Activated CD4-positive, alpha-beta T cell treated with anti-CD3 and anti-CD28 coated beads, Interleukin-2, amount 10 ng/mL, durations not matched to agents 24 days and 14 days (primary cell): ENCODE measurements around the gene PTPN3. TPM values are rescaled to one million over a fixed set of nuclear protein-coding genes. Genes with fewer than 3 reads are reported as not detected.
A peak's percentile ranks its signal among the peaks of the same experiment; 100 is the strongest.

Source experiments
- DNase-seq: peaks from one replicate; pipeline ENCODE4 v3.0.0; 2022
- H3K27ac Mint-ChIP-seq: one replicate; pipeline ENCODE4 v1.8.0; 2022; ENCODE audit warnings: mild to moderate bottlenecking, mixed read lengths
- H3K27me3 Mint-ChIP-seq: one replicate; pipeline ENCODE4 v1.8.0; 2022; ENCODE audit warnings: mixed read lengths
- H3K36me3 Mint-ChIP-seq: one replicate; pipeline ENCODE4 v1.8.0; 2022; ENCODE audit warnings: low read depth, mild to moderate bottlenecking, mixed read lengths
- H3K4me1 Mint-ChIP-seq: one replicate; pipeline ENCODE4 v1.8.0; 2021; ENCODE audit warnings: mixed read lengths
- H3K4me3 Mint-ChIP-seq: one replicate; pipeline ENCODE4 v1.8.0; 2022; ENCODE audit warnings: mild to moderate bottlenecking, moderate library complexity, mixed read lengths
- H3K9me3 Mint-ChIP-seq: one replicate; pipeline ENCODE4 v1.8.0; 2021; ENCODE audit warnings: mixed read lengths
- intact Hi-C: fragments of 100-400 bp; cut with micrococcal nuclease; formaldehyde crosslinking; loops from one replicate; pipeline ENCODE4 v1.15.1; 2023
- total RNA-seq: library from RNA; stranded (reverse); gene quantifications from 2 replicates; pipeline ENCODE4 v1.2.3, GENCODE V29; 2022

The PTPN3 gene
- total RNA-seq, 1 donor from 2014 or later = 3.6 TPM

DNA sequence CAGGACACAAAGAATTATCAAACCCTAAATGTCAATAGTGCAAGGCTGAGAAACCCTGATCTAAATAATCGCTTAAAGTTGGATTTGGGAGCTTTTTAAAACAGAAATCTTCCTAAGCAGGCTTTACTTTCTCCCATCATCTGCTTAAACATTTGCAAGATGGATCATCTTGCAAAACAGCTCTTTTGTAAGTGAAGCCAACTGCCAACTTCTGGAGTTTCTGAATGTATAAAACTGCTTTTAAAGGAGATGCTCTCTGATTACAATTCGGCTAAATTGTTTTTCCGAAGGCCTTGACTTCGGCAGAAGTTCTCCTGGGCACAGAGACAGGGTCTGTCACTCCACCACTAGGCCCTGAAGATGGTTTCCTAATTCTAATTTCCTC lies 1.3 kb downstream of the PTPN3 start:
- intact Hi-C loops = no loop called here
- H3K27me3 Mint-ChIP-seq = peaks cover 67% of the 10 kb centered on the region
- H3K9me3 Mint-ChIP-seq = peaks cover 4% of the 10 kb centered on the region
- H3K27ac Mint-ChIP-seq = no peak overlapping the region
- no peak overlapping the region for H3K4me3 Mint-ChIP-seq
- no peaks in the 10 kb centered on the region for H3K36me3 Mint-ChIP-seq
- peaks cover 10% of the 10 kb centered on the region for H3K4me1 Mint-ChIP-seq
- DNase-seq = no peak

DNA sequence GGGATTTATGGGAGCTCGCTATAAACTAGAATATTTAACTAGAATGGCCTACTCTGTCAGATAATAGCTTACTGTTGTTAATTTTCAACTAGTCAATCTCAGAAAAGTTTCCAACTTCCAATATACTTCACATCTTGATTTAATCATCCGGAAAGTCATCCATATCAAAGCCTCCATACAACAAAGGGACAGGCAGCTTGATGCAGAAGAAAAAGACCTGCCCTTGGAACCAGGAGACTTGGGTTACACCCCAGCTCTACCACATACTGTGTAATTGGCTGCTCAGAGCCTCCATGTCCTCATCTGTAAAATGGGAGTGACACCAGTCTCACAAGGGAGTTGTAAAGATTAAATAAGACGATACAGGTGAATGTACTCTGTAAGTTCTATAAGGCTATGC lies 1.9 kb downstream of the PTPN3 start:
- intact Hi-C loops = no loop called here
- Mint-ChIP-seq H3K4me3 (no peak overlapping the region), H3K27me3 (peaks cover 64% of the 10 kb centered on the region), H3K9me3 (peaks cover 4% of the 10 kb centered on the region), H3K27ac (no peak overlapping the region), H3K36me3 (no peaks in the 10 kb centered on the region), H3K4me1 (peaks cover 10% of the 10 kb centered on the region)
- DNase-seq = no peak

DNA sequence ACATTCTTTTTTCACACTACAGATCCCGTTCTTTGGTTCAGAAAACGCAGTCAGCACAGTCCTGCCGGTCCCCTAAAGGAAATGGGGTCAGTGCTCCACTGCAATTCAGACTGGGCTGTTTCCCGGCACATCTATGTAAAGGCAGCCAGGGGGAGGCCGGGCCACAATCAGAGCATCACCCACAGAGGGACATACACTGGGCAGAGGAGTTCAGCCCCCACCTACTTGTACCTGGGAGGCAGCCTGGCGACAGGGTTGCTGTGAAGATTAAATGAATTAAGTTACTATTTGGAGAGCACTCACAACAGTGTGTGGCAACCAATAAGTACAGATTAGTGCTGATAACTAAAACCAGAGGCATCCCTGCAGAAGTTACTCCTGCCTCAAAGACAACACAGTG lies 4.5 kb downstream of the PTPN3 start:
- H3K27me3 Mint-ChIP-seq = peaks cover 44% of the 10 kb centered on the region
- DNase-seq = no peak
- H3K4me3 Mint-ChIP-seq = no peak overlapping the region
- peaks cover 8% of the 10 kb centered on the region for H3K4me1 Mint-ChIP-seq
- H3K36me3 Mint-ChIP-seq = no peaks in the 10 kb centered on the region
- H3K27ac Mint-ChIP-seq = no peak overlapping the region
- peaks cover 2% of the 10 kb centered on the region for H3K9me3 Mint-ChIP-seq
- intact Hi-C loops = no loop called here

DNA sequence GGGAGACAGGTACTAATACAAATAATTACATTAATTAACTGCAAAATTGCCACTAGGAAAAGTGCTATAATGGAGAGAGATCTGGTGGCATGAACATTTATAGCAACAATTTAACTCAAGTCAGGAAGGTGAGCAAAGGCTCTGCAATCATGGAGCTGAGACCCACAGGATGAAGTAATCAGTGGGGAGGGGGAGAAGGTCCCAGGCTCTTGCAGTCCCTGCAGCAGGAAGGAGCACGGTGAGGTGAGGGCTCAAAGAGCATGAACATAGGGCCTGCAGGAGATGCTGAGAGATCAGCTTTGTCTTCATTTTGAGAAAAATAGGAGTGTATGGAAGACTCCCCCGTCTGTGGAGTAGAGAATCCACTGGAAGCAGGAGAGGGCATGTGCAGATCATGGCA lies 6.5 kb downstream of the PTPN3 start:
- intact Hi-C loops = no loop called here
- H3K27ac Mint-ChIP-seq = no peak overlapping the region
- no peaks in the 10 kb centered on the region for H3K36me3 Mint-ChIP-seq
- peaks cover 9% of the 10 kb centered on the region for H3K4me1 Mint-ChIP-seq
- no peak overlapping the region for H3K4me3 Mint-ChIP-seq
- H3K27me3 Mint-ChIP-seq = peaks cover 35% of the 10 kb centered on the region
- no peaks in the 10 kb centered on the region for H3K9me3 Mint-ChIP-seq
- no peak for DNase-seq

DNA sequence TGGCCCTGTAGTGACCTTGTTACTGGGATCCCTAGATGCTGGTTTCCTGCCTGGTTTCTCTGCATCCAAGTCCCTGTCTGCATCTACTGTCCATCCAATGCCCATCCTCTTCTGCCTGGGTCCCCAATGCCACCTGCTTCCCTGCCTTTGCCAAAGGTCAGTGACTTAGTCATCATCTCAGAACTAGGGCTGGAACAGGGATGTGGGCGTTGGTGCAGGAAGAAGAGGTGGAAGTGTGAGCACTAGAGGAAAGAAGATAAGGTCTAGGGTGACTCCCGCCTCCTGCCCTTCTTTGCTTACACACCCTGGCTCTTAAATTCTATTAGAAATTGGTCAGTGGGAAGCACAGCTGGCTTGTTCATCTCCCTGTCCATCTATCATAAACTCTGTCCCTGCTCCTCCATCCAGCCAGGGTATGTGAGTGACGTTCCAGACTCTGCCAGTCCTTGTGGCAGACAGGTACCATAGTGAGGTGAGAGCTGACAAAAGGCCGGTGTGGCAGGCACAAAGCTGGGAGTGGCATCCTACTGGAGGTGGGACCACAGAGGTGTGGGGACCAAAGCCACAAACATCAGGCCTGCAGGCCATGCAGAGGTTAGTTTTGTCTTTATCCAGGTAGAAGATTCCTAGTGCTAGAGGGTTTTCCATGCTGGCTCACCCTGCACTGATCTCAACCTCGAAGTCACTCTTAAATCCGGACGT lies 9.2 kb downstream of the PTPN3 start:
- Mint-ChIP-seq H3K27ac (no peak overlapping the region), H3K4me3 (no peak overlapping the region)
- intact Hi-C loops = no loop called here

DNA sequence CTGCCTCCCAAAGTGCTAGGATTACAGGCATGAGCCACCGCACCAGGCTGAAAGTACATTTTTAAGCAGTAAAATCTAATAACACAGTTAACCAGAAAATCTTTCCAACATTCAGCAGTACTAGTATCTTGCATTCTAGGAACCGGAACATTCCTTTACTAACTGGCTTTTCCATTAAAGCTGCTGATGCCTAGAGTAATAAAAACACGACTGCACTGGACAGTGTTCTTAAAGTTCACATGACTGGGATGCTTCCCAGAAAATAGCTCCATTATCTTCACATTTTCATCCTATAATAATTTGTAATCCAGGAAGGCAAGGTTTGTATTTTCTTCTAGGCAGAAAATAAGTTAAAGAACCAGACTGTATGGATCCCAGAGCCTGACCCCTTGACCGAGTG lies 9.8 kb downstream of the PTPN3 start:
- intact Hi-C loops = no loop called here
- H3K9me3 Mint-ChIP-seq = no peaks in the 10 kb centered on the region
- H3K4me3 Mint-ChIP-seq = no peak overlapping the region
- H3K27ac Mint-ChIP-seq = no peak overlapping the region
- H3K36me3 Mint-ChIP-seq = no peaks in the 10 kb centered on the region
- DNase-seq = no peak
- peaks cover 9% of the 10 kb centered on the region for H3K4me1 Mint-ChIP-seq
- H3K27me3 Mint-ChIP-seq = peaks cover 20% of the 10 kb centered on the region

More for the DNA sequence above, 9.2 kb downstream of the PTPN3 start:
- peaks cover 9% of the 10 kb centered on the region for H3K4me1 Mint-ChIP-seq
- no peaks in the 10 kb centered on the region for H3K9me3 Mint-ChIP-seq
- no peak for DNase-seq
- H3K36me3 Mint-ChIP-seq = no peaks in the 10 kb centered on the region
- H3K27me3 Mint-ChIP-seq = peaks cover 21% of the 10 kb centered on the region

DNA sequence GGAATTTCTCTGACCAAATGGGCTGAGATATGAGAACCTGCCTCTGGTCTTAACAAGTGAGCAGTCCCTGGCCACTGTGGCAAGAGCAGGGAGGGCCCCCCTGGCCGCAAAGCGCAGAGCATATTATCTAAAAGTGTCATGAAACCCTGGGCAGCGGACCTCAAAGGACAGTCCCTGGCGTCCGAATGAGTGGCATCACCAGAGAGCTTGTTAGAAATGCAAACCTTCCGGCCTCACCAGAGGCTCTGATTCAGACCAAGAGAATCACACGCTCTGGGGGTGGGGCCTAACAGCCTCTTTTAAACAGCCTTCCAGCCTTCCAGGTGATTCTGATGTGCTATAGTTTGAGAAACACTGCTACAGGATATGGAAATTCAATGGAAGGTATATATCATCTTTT lies 10.9 kb downstream of the PTPN3 start:
- no peaks in the 10 kb centered on the region for H3K9me3 Mint-ChIP-seq
- H3K4me1 Mint-ChIP-seq = peaks cover 16% of the 10 kb centered on the region
- no peak overlapping the region for H3K27ac Mint-ChIP-seq
- intact Hi-C loops = no loop called here
- H3K4me3 Mint-ChIP-seq = no peak overlapping the region
- peaks cover 16% of the 10 kb centered on the region for H3K27me3 Mint-ChIP-seq
- no peaks in the 10 kb centered on the region for H3K36me3 Mint-ChIP-seq
- DNase-seq = no peak

DNA sequence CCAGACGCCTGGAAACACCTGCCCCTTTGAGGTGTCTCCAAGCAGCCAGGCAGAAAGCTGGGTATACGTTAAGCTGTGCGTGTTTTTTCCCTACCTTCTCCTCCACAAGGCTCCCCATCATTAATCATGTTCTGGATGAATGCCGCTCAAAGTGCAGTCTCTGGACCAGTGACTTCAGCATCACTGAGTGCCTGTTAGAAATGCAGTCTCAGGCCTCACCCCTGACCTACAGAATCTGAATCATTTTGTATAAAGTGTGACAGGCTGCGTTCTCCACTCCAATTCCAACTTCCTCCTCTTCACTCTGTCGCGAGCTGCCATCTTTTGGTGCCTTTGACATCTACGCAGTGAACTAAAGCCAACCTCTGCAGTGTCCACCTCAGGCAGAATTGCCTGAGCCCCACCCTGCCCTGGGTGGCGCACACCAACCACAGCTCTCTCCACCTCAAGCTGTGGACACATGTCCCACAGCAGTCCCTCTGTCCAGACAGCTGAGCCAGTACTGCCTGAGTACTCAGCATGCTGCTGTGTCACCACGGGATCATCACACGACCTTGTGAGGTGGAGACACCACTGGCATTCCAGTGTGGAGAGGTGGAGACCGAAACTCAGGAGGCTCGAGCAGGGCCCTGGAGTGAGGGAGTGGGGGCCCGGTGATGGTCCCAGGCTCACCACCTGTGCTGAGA lies 14.2 kb downstream of the PTPN3 start:
- Mint-ChIP-seq H3K4me1 (peaks cover 33% of the 10 kb centered on the region), H3K9me3 (no peaks in the 10 kb centered on the region), H3K27me3 (peaks cover 12% of the 10 kb centered on the region), H3K27ac (no peak overlapping the region), H3K4me3 (no peak overlapping the region), H3K36me3 (no peaks in the 10 kb centered on the region)
- no peak for DNase-seq
- intact Hi-C loops = no loop called here

DNA sequence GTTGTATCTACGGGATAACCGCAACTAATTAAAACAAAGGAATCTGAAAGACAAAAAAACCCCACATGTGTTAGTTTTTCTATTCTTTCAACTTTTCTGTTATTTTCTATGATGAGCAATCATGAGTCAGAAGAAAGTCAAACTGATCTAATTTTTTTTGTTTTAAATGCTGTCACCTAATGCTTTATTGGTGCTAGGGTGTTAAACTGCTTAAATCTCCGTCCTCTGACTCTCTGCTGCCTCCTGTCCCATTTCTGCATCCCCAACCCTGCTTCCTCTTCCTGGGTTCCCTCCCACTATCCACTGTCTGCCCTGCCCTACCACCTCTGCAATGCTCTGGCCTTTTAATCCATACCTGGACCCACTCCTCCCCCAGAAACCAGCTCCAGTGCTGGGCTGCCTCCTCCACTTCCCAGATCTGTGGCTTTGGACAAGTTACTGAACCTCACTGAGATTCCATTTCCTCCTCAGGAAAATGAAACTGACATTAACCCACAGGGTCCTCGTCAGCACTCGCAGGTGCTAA lies 15.7 kb downstream of the PTPN3 start:
- H3K27ac Mint-ChIP-seq = peak overlapping the region; percentile 21
- intact Hi-C loops = no loop called here
- DNase-seq = no peak
- no peaks in the 10 kb centered on the region for H3K36me3 Mint-ChIP-seq
- H3K27me3 Mint-ChIP-seq = peaks cover 12% of the 10 kb centered on the region
- no peak overlapping the region for H3K4me3 Mint-ChIP-seq
- peaks cover 38% of the 10 kb centered on the region for H3K4me1 Mint-ChIP-seq
- no peaks in the 10 kb centered on the region for H3K9me3 Mint-ChIP-seq

DNA sequence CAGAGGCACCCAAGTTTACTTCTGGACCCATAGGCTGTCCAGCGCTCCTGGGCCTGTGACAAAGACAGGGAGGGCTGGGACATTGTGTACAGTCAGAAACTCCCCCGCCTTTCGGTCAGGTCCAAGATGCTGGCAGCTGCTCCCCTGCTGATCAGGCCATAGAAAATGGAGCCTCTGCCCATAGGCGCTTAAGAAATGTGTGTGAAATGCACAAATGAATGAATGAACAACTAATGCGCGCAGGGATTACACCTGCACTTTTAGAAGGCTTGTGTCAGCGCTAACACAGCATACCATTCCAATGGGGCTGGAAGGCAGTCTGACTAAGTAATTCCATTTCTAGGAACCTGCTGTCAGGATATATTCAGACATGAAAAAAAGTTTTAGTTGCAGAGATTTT lies 16.3 kb downstream of the PTPN3 start:
- H3K36me3 Mint-ChIP-seq = no peaks in the 10 kb centered on the region
- no peak overlapping the region for H3K27ac Mint-ChIP-seq
- intact Hi-C loops = no loop called here
- H3K9me3 Mint-ChIP-seq = no peaks in the 10 kb centered on the region
- peaks cover 39% of the 10 kb centered on the region for H3K4me1 Mint-ChIP-seq
- peaks cover 11% of the 10 kb centered on the region for H3K27me3 Mint-ChIP-seq
- no peak for DNase-seq
- no peak overlapping the region for H3K4me3 Mint-ChIP-seq

DNA sequence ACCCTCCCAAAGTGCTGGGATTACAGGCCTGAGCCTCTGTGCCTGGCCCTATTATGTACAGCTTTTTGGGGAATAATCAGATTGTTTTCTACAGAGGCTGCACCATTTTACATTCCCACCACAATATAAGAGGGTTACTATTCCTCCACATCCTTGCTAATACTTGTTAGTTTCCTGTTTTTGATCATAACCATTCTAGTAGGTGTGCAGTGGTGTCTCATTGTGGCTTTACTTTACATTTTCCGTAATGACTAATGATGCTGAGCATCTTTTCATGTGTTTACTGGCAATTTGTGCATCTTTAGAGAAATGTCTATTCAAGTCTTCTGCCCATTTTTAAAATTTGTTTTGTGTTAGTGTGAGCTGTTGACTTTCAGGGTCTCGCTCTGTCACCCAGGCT lies 18.3 kb downstream of the PTPN3 start:
- Mint-ChIP-seq H3K27ac (peak overlapping the region; percentile 90), H3K36me3 (no peaks in the 10 kb centered on the region), H3K9me3 (no peaks in the 10 kb centered on the region), H3K27me3 (peaks cover 4% of the 10 kb centered on the region), H3K4me1 (peaks cover 41% of the 10 kb centered on the region), H3K4me3 (peak overlapping the region; percentile 48)
- intact Hi-C loops = loop anchor here (1.0 kb wide), 1 partner anchor 16 kb away; no protein-coding TSS in a partner anchor
- DNase-seq = no peak

DNA sequence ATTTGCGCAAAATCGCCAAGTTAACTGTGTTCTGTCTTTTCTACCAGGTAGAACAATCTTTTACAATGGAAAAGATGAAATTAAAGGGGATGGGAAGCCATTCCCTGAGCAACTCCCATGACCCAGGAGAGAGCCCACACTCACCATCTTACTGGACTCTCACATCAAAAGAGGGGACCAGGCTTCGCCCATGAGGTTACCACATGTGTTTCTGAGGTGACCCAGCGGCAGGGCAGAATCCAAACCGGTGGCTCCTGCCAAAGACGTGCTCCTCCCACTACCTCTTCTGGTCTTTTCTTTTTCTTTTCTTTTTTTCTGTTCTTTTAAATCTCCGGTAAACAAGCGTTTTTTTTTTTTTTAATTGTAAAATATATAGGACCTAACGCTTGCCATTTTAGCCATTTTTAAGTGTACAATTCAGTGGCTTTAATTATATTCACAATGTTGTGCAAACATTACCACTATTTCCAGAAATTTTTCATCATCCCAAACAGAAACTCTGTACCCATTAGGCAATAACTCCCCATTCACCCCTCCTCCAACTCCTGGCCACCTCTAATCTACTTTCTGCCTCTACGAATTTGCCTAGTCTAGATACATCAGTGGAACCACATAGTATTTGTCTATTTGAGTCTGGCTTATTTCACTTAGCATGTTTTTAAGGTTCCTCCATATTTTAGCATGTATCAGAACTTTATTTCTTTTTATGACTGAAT lies 19.3 kb downstream of the PTPN3 start:
- H3K4me1 Mint-ChIP-seq = peaks cover 41% of the 10 kb centered on the region
- H3K27ac Mint-ChIP-seq = peak overlapping the region; percentile 90
- no peak overlapping the region for H3K4me3 Mint-ChIP-seq
- H3K9me3 Mint-ChIP-seq = no peaks in the 10 kb centered on the region
- no peak for DNase-seq
- no peaks in the 10 kb centered on the region for H3K36me3 Mint-ChIP-seq
- intact Hi-C loops = no loop called here
- peaks cover 8% of the 10 kb centered on the region for H3K27me3 Mint-ChIP-seq

DNA sequence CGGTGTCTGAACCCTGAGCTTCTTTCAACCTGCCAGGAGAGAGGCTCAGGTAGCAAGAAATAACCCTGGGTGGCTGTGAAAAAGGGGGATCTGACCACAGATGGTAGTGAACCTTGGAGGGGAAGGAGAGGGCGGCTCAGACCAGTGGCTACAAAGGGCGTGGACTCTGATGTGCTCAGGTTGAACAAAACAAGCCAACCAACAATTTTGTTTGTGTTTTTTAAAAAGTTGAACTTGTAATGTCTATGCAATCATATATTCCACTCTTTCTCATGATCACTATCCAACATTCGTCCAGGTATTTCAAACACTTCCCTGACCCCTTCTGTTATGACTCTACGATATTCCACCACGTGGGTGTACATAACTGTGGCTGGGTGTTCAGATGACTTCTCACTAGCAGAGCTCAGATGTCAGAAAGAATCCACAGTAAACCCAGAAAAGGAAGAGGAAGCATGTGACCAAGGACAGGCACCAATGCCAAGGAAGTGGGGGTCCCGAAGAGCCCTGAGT lies 20.0 kb downstream of the PTPN3 start:
- H3K9me3 Mint-ChIP-seq = no peaks in the 10 kb centered on the region
- H3K4me1 Mint-ChIP-seq = peaks cover 41% of the 10 kb centered on the region
- no peak for DNase-seq
- H3K27me3 Mint-ChIP-seq = peaks cover 8% of the 10 kb centered on the region
- no peaks in the 10 kb centered on the region for H3K36me3 Mint-ChIP-seq
- H3K4me3 Mint-ChIP-seq = no peak overlapping the region
- intact Hi-C loops = no loop called here
- peak overlapping the region; percentile 15 for H3K27ac Mint-ChIP-seq
